Activated CD8-positive, alpha-beta memory T cell treated with anti-CD3 and anti-CD28 coated beads for 4 hours (primary cell): ENCODE data around the gene INPP4B.

ENCODE experiments used
- DNase-seq, 2 donors: peaks; one replicate each; pipeline ENCODE4 v3.0.0-alpha.2; 2020; ENCODE audit warnings: low read depth in 2 of 2

Gene INPP4B

DNA sequence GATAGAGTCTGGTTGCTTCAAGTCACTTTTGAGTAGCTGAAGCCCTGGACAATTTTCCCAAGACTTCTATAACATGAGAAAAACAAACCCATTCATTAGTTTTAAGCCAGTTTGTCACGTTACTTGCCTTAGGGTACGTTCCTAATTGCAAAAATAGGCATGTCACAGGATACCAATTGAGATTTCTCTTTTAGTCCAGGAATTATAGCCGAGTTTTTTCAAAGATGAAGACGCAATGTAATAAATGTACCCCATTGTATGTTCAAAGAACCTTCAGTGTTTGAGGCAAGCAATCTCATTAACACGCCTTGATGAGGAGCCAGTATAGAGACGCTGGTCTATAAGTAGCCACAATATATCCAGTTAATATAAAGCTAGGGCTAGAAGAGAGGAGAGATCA is 534.2 kb downstream of the INPP4B start:
- DNase-seq = no peak

GRCh38 chr4:142309772-142310171 is 536.3 kb downstream of the INPP4B start:
- DNase-seq = no peak

GRCh38 chr4:142307857-142308256 is 538.2 kb downstream of the INPP4B start:
- no peak for DNase-seq

- no peak for DNase-seq
Measured at GRCh38 chr4:142297313-142297712, 548.8 kb downstream of the INPP4B start.

DNA sequence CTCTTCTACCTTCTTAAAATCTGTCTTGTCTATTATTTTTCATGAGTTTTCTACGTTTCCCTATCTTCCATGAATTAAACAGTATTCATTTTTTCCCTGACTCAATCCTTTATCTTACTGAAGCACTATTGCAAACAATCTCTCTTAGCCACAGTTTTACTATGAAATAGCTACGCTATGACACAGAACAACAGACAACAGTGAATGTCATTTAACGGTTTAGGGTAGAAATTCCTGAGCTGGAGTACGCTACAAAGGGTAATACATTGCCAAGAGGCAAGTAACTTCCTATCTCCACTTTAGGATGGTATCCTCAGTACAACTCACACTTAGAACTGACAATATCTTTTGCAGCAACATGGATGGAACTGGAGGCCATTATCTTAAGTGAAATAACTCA is 552.6 kb downstream of the INPP4B start:
- no peak for DNase-seq

- DNase-seq = no peak
Measured at GRCh38 chr4:142292231-142292630, 553.9 kb downstream of the INPP4B start.

DNA sequence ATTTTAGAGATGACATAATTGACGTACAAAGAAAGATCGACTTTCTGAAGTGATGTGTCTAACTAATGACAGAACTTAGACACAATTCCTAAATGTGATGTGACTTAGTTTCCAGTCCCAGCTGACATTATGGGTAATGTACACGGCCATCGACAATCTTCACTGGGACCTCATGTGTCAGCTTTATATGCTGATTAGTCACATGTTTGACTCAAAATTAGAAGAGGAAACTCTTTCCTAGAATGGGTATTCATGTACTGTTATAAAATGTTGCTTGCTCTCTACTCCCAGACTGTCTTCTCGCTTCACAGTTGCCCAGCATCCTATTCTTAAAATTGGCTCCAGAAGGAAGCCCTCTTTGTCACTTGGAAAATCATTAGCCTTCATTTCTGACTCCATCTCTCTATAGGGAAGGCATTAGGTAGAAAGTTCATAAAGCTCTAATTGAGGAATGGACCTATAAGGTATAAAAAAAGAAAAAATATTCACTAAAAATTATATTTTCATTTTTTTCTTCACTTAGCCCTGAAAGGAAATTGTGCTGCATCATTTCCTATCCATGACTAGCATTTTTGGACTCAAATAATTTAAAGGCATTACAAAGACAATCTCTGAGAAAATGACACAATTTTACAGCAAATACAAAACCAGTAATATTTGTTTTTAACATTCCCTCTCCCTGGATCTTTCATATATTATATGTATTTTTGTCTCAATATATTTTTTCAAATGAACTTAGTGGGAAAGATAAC is 554.6 kb downstream of the INPP4B start:
- DNase-seq = no peak

GRCh38 chr4:142287371-142287770 is 558.7 kb downstream of the INPP4B start:
- no peak for DNase-seq

DNA sequence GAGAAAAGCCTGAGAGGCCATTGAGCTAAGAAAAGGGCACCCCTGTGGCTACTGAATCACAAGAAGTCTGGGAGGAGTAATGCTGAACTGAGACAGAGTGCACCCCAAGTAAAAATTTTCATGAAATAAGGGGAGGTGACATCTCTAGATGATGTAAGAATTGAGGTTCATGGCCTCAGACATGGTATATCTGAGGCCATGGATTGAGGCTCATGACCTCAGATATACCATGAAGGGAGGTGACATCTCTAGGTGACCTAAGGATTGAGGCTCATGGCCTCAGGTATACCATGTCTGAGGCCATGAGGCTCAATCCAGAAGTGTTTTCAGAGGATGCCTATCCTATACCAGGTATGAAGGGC is 560.9 kb downstream of the INPP4B start:
- DNase-seq = no peak

DNA sequence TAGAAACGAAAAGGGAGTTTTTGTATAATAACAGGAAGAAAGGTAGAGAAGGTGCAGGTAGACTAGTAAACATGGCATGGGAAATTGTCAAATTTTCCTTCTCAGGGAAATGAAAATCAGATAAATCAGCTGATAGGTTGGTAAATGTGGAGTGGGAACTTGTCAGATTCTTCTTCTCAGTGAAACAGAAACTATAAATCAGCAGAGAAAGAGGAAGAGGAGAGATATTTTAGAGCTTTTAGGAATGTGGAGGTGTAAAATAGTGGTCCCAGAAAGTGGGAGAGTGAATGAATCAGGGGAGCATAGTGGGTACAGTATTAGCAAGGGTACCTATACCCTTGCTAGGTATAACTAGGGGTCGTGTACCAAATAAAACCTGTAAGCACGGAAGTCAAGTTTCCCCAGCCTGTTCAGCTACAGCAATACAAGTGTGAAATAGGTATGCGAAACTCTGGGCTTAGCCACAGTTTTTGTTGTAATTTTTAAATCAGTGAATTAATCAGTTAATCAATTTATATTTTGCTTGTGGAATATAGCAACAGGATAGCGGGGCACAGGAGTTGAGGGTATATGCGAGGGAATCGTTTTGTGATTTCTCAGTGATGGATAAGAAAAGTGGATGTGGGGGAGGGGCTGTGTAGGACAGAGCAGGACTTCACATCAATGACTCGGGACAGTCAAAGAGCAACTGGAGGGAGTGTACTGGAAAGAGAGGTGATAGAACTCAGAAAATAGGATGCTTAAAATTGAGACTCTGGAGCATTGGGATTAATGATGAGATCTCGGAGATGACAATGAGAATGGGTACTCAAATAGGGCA is 561.5 kb downstream of the INPP4B start:
- no peak for DNase-seq

GRCh38 chr4:142282870-142283431 is 563.1 kb downstream of the INPP4B start:
- DNase-seq = no peak

DNA sequence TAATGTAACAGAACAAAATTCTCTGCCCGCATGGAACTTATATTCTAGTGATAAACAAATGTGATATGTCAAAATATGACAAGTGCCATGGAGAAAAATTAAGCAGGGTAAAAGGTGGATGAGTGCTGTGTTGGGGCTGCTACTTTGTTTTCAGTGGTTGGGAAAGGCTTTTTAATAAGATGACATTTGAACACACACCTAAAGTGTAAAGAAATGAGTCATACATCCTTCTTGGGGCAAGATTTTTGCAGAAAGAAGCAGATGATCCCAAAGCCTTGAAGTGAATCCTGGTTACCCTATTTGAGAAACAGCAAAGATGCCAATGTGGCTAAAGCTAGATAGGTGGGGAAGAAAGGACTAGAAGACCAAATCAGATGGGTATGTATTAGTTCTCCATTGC is 564.1 kb downstream of the INPP4B start:
- DNase-seq = no peak

DNA sequence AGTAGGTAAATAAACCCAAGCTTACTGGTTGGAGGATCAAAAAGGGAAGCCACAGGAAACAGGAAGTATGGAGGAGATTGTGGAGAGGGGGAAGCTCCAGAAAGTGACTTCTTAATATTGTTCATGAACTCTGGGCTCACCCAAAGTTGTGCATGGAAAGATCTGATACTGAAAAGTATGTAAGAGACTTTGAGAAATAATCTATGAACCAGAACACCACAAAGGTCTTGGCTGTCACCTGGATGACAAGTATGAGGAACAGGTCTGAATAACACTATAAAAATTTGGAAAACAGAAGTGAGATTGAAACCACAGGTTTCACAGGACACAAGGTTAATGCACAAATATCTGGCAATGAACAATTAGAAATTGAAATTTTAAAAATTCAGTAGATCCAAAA is 567.4 kb downstream of the INPP4B start:
- no peak for DNase-seq

- no peak for DNase-seq
Measured at GRCh38 chr4:142278171-142278570, 567.9 kb downstream of the INPP4B start.

GRCh38 chr4:142274137-142274536 is 572.0 kb downstream of the INPP4B start:
- no peak for DNase-seq

- no peak for DNase-seq
Measured at GRCh38 chr4:142272452-142272851, 573.6 kb downstream of the INPP4B start.

GRCh38 chr4:142271832-142272231 is 574.3 kb downstream of the INPP4B start:
- DNase-seq = no peak

DNA sequence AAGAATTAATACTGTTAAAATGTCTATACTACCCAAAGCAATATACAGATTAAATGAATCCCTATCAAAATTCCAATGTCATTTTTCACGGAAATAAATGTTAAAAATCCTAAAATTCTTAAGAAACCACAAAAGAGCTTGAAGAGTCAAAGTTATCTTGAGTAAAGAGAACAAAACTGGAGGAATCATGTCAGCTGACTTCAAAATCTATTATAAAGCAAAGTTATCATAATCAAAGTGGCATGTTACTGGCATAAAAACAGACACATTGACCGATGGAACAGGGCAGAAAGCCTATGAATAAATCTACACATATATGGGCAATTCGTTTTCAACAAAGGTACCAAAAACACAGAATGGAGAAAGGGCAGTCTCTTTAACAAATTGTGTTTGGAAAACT is 579.0 kb downstream of the INPP4B start:
- DNase-seq = no peak

GRCh38 chr4:142265946-142266345 is 580.2 kb downstream of the INPP4B start:
- DNase-seq = no peak

- DNase-seq = no peak
Measured at GRCh38 chr4:142265536-142265935, 580.6 kb downstream of the INPP4B start.

DNA sequence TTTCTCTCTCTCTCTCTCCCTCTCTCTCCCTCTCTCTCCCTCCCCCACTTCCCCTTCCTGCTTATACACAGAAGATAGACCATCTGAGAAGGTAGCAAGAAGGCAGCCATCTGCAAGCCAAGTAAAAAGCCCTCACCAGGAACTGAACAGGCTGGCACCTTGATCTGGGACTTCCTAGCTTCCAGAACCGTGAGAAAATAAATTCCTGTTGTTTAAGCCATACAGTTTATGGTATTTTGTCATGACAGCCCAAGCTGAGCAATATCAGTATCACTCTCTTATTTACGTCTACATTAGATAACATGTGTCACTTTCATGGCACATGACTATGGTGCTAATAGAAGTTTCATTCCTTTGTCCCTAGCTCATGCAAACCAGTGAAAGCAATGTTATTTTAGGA is 581.1 kb downstream of the INPP4B start:
- DNase-seq = no peak

- no peak for DNase-seq
Measured at GRCh38 chr4:142262956-142263355, 583.1 kb downstream of the INPP4B start.

- no peak for DNase-seq
Measured at GRCh38 chr4:142248946-142249345, 597.2 kb downstream of the INPP4B start.
